ENCODE results near the gene RNF151.

GRCh38 chr16:1998852-1999801, 32.5 kb downstream of the RNF151 start:
- TF ChIP-seq CTCF (IDR thresholded peaks at IDR 0.05; ENCODE audit: insufficient read depth, low read length, poor library complexity, severe bottlenecking) (no peak), EZH2phosphoT487 (conservative IDR thresholded peaks at IDR 0.05; ENCODE audit: low read length) (no peak)

Data from SU-DHL-6 (cell line).